Peyer's patch (tissue), 4 donors: ENCODE measurements around the gene RAB11FIP4.

Experiments used
- CTCF ChIP-seq, 6 experiments: fragments of 450-650 bp in 4 of 6; fragments of 200-600 bp in 2 of 6; sonication (generic) in 1 of 6; IDR thresholded peaks; one replicate each; pipeline ENCODE4 v1.5.1; 2017 to 2019; ENCODE audit warnings: antibody characterized with exemption in 6 of 6, mild to moderate bottlenecking in 3 of 6, moderate library complexity in 1 of 6
- POLR2A ChIP-seq, 2 donors: fragments of 450-650 bp; IDR thresholded peaks; one replicate each; pipeline ENCODE4 v1.5.1; 2017; ENCODE audit warnings: antibody characterized with exemption in 2 of 2, mild to moderate bottlenecking in 2 of 2, moderate library complexity in 2 of 2

- no peak for TF ChIP-seq CTCF (IDR thresholded peaks at IDR 0.05)
- no peak for TF ChIP-seq POLR2A (IDR thresholded peaks at IDR 0.05)
Measured at GRCh38 chr17:31537565-31538011, 146.1 kb downstream of the RAB11FIP4 start.
